ENCODE results near the gene SAE1.

GRCh38 chr19:47107202-47107952 is 23.3 kb upstream of the SAE1 start:
- no peak for TF ChIP-seq CTCF (conservative IDR thresholded peaks at IDR 0.05)
- no peak for TF ChIP-seq EZH2 (IDR thresholded peaks at IDR 0.05; ENCODE audit: low read depth)

Data from PC-9 (cell line).